Trophoblast cell (in vitro differentiated cells and primary cell): Measurements from ENCODE around the gene KIF5C.

Source experiments
- DNase-seq, 2 donors: peaks; one replicate each; pipeline ENCODE4 v3.0.0-alpha.2; 2016
- H2AFZ ChIP-seq: 2 replicates; pipeline ENCODE4 v1.6.1; 2013; ENCODE audit warnings: low read length, moderate library complexity, mild to moderate bottlenecking; ENCODE audit not compliant: insufficient read depth, poor library complexity
- H2AK5ac ChIP-seq: 2 replicates; pipeline ENCODE4 v1.6.1; 2013; ENCODE audit warnings: mild to moderate bottlenecking, low read length
- H2BK120ac ChIP-seq: 2 replicates; pipeline ENCODE4 v1.6.1; 2013; ENCODE audit warnings: low read length, mild to moderate bottlenecking, moderate library complexity; ENCODE audit not compliant: insufficient read depth, poor library complexity
- H2BK12ac ChIP-seq: 2 replicates; pipeline ENCODE4 v1.6.1; 2013; ENCODE audit warnings: mild to moderate bottlenecking, low read length, moderate library complexity
- H2BK5ac ChIP-seq: 2 replicates; pipeline ENCODE4 v1.6.1; 2013; ENCODE audit warnings: low read length, low read depth, moderate library complexity, mild to moderate bottlenecking; ENCODE audit not compliant: poor library complexity
- H3K14ac ChIP-seq: 2 replicates; pipeline ENCODE4 v1.6.1; 2013; ENCODE audit warnings: mild to moderate bottlenecking, low read length
- H3K18ac ChIP-seq: 2 replicates; pipeline ENCODE4 v1.6.1; 2013; ENCODE audit warnings: mild to moderate bottlenecking, low read length
- H3K23ac ChIP-seq: 2 replicates; pipeline ENCODE4 v1.6.1; 2013; ENCODE audit warnings: low read length
- H3K27ac ChIP-seq: 2 replicates; pipeline ENCODE4 v1.5.1; 2013; ENCODE audit warnings: low read depth, mild to moderate bottlenecking, inconsistent platforms, low read length, moderate library complexity
- H3K27me3 ChIP-seq: 2 replicates; pipeline ENCODE4 v1.6.1; 2013; ENCODE audit warnings: inconsistent platforms, mild to moderate bottlenecking, low read length, moderate library complexity; ENCODE audit not compliant: insufficient read depth
- H3K36me3 ChIP-seq, 2 experiments: 1 replicate in 1 of 2; 2 replicates in 1 of 2; pipeline ENCODE4 v1.6.1; 2013; ENCODE audit warnings: low read length in 2 of 2, mild to moderate bottlenecking in 2 of 2, moderate library complexity in 1 of 2; ENCODE audit not compliant: insufficient read depth in 2 of 2, control insufficient read depth in 1 of 2
- H3K4ac ChIP-seq: 2 replicates; pipeline ENCODE4 v1.6.1; 2013; ENCODE audit warnings: low read depth, mild to moderate bottlenecking, low read length, moderate library complexity
- H3K4me1 ChIP-seq, 2 experiments: 1 replicate in 1 of 2; 2 replicates in 1 of 2; pipeline ENCODE4 v1.6.1; 2013; ENCODE audit warnings: low read length in 2 of 2, mild to moderate bottlenecking in 2 of 2, moderate library complexity in 1 of 2; ENCODE audit not compliant: insufficient read depth in 2 of 2, control insufficient read depth in 1 of 2
- H3K4me2 ChIP-seq: 2 replicates; pipeline ENCODE4 v1.6.1; 2013; ENCODE audit warnings: inconsistent platforms, mild to moderate bottlenecking, low read length, moderate library complexity
- H3K4me3 ChIP-seq: 2 replicates; pipeline ENCODE4 v1.5.1; 2013; ENCODE audit warnings: mild to moderate bottlenecking, low read depth, low read length, inconsistent platforms
- H3K79me1 ChIP-seq: one replicate; pipeline ENCODE4 v1.6.1; 2013; ENCODE audit warnings: low read length
- H3K79me2 ChIP-seq: 2 replicates; pipeline ENCODE4 v1.6.1; 2013; ENCODE audit warnings: low read length, mild to moderate bottlenecking; ENCODE audit not compliant: control insufficient read depth, insufficient read depth, poor library complexity
- H3K9ac ChIP-seq: 2 replicates; pipeline ENCODE4 v1.6.1; 2013; ENCODE audit warnings: mild to moderate bottlenecking, low read length
- H3K9me3 ChIP-seq: 2 replicates; pipeline ENCODE4 v1.6.1; 2013; ENCODE audit warnings: low read depth, mild to moderate bottlenecking, control low read depth, inconsistent platforms, low read length; ENCODE audit not compliant: insufficient read depth
- H4K12ac ChIP-seq: 2 replicates; pipeline ENCODE4 v1.6.1; 2013; ENCODE audit warnings: low read depth, mild to moderate bottlenecking, low read length, moderate library complexity
- H4K8ac ChIP-seq: 2 replicates; pipeline ENCODE4 v1.6.1; 2013; ENCODE audit warnings: low read depth, mild to moderate bottlenecking, low read length, moderate library complexity
- H4K91ac ChIP-seq: one replicate; pipeline ENCODE4 v1.6.1; 2013; ENCODE audit warnings: low read depth, mild to moderate bottlenecking, low read length, moderate library complexity
- WGBS: extraction: QIAGEN DNeasy Blood & Tissue Kit; methylation state at CpG from one replicate; pipeline ENCODE4 v1.1.7; 2013; ENCODE audit warnings: missing lambda C conversion rate; ENCODE audit not compliant: insufficient read length, insufficient coverage; ENCODE audit errors: extremely low coverage; 5-methylcytosine and 5-hydroxymethylcytosine counted together

Gene KIF5C

DNA sequence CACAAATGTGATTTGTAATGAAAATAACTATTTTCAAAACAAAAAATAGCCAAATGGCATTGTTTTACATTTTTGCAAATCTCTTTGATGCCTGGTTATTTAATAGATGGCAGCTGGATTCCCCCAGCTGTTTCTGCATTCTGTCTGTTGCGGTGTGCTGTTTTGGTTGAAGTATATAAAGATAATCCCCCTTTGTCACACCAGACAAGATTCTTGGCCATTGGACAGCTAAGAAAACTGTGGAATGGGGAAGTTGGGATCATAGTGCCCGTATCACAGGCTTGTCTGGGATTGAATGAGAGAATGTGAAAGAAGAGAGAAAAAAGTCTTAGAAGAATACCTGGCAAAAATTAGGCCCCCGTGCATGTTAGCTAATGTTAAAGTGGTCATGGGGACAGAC lies 144.0 kb downstream of the KIF5C start:
- Histone ChIP-seq H3K79me1 (peaks cover 8% of the 10 kb centered on the region), H3K4me1 (peaks cover 6 to 11% of the 10 kb centered on the region in 2 experiments), H3K4me2 (no peak overlapping the region), H4K91ac (no peak overlapping the region), H3K4me3 (no peak overlapping the region), H3K23ac (no peak overlapping the region), H3K36me3 (no peaks in the 10 kb centered on the region), H2AFZ (no peak overlapping the region), H4K12ac (no peak overlapping the region), H3K79me2 (no peaks in the 10 kb centered on the region), H3K18ac (no peak overlapping the region), H2BK12ac (no peak overlapping the region), H4K8ac (no peak overlapping the region), H3K27me3 (no peaks in the 10 kb centered on the region), H3K9me3 (no peaks in the 10 kb centered on the region), H3K4ac (no peak overlapping the region), H3K14ac (no peak overlapping the region), H2BK5ac (no peak overlapping the region), H2BK120ac (no peak overlapping the region), H2AK5ac (no peak overlapping the region), H3K9ac (no peak overlapping the region), H3K27ac (no peak overlapping the region)
- DNase-seq = peak in 1 of 2 donors; percentile 26
- no CpG with 5 or more reads among the region's 3 CpGs for WGBS

DNA sequence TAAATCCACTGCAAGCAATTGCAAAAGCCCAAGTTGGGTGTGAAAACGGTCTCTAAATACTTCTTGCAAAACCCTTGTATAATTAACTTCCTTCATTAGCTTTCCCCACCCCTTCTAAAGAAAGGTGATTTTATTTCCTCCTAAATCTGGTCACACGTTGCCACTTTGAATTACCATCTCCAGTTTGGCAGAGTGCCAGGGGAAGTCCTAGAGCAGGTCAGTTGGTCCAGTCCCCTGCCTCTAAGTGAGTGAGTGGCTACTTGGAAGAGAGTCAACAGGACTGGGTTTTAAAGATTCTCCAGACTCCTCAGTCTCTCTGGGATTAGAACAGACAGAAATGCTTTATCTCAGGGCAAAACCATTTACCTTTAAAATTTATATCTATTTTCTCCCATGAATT lies 144.7 kb downstream of the KIF5C start:
- Histone ChIP-seq H3K9me3 (no peaks in the 10 kb centered on the region), H3K27ac (no peak overlapping the region), H2BK120ac (no peak overlapping the region), H3K79me2 (no peaks in the 10 kb centered on the region), H2AK5ac (no peak overlapping the region), H4K12ac (no peak overlapping the region), H3K23ac (no peak overlapping the region), H4K91ac (no peak overlapping the region), H3K9ac (no peak overlapping the region), H3K4ac (no peak overlapping the region), H3K79me1 (peaks cover 8% of the 10 kb centered on the region), H2BK5ac (no peak overlapping the region), H2BK12ac (no peak overlapping the region), H3K27me3 (no peaks in the 10 kb centered on the region), H3K4me1 (peaks cover 6 to 11% of the 10 kb centered on the region in 2 experiments), H3K36me3 (no peaks in the 10 kb centered on the region), H3K4me3 (no peak overlapping the region), H3K14ac (no peak overlapping the region), H3K18ac (no peak overlapping the region), H3K4me2 (no peak overlapping the region), H4K8ac (no peak overlapping the region), H2AFZ (no peak overlapping the region)
- no CpG with 5 or more reads among the region's 2 CpGs for WGBS
- no peak for DNase-seq

DNA sequence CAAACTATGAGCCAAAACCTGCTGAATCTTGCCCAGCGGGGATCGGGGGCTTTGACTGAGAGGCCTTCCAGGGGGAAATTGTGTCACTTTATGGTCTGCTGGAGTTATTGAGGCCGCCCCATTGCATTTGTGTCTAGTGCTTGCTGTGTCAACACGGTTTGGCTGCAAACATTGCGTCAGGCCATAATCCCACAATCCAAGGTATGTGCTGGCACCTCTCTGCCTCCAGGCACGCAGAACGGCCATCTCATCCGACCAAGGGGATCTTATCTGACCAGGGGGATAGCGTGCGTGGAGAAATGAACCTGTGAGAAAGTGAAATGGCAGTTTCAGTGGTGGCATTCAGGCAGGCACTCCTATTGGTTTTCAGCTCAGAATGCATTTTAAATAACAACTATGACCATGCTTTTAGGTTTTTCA lies 145.4 kb downstream of the KIF5C start:
- Histone ChIP-seq H3K14ac (no peak overlapping the region), H3K18ac (no peak overlapping the region), H3K9me3 (no peaks in the 10 kb centered on the region), H2AK5ac (no peak overlapping the region), H3K79me1 (peaks cover 8% of the 10 kb centered on the region), H4K12ac (no peak overlapping the region), H4K8ac (peak overlapping the region; percentile 23), H3K4me1 (peaks cover 6 to 11% of the 10 kb centered on the region in 2 experiments), H3K4me3 (no peak overlapping the region), H4K91ac (no peak overlapping the region), H3K27me3 (no peaks in the 10 kb centered on the region), H3K4me2 (no peak overlapping the region), H3K9ac (peak overlapping the region; percentile 15), H2BK120ac (no peak overlapping the region), H3K36me3 (no peaks in the 10 kb centered on the region), H2BK12ac (peak overlapping the region; percentile 2), H3K23ac (no peak overlapping the region), H2BK5ac (no peak overlapping the region), H3K79me2 (no peaks in the 10 kb centered on the region), H3K4ac (no peak overlapping the region), H2AFZ (no peak overlapping the region), H3K27ac (no peak overlapping the region)
- WGBS = no CpG with 5 or more reads among the region's 10 CpGs
- DNase-seq = peak; percentile 81 to 92

DNA sequence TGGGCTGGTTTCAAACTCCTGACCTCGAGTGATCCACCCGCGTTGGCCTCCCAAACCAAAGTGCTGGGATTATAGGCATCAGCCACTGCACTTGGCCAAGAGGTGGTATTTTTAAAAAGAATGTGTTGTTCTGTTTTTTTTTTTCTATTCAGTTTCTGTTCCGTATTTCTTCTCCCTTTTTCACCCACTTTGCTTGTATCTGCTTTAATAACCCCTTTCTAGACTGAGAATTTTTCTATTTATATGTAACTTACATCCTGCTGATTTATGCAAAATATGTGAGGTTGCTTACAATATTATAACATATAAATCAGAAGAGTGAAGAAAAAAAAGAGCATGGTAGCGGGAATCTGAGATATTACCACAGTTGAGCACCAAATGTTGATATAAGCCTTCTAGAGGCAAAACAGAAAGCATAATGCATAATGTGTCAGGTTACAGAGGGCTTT lies 146.3 kb downstream of the KIF5C start:
- Histone ChIP-seq H2AK5ac (no peak overlapping the region), H3K36me3 (no peaks in the 10 kb centered on the region), H2BK120ac (no peak overlapping the region), H4K91ac (no peak overlapping the region), H3K9me3 (no peaks in the 10 kb centered on the region), H3K18ac (no peak overlapping the region), H2AFZ (no peak overlapping the region), H3K23ac (no peak overlapping the region), H3K14ac (no peak overlapping the region), H3K4ac (no peak overlapping the region), H4K8ac (no peak overlapping the region), H3K9ac (no peak overlapping the region), H2BK5ac (no peak overlapping the region), H2BK12ac (no peak overlapping the region), H3K4me1 (peaks cover 3% of the 10 kb centered on the region in 2 experiments), H3K4me3 (no peak overlapping the region), H3K4me2 (no peak overlapping the region), H3K27ac (no peak overlapping the region), H3K27me3 (no peaks in the 10 kb centered on the region), H3K79me1 (peaks cover 5% of the 10 kb centered on the region), H3K79me2 (no peaks in the 10 kb centered on the region), H4K12ac (no peak overlapping the region)
- no peak for DNase-seq
- no CpG with 5 or more reads among the region's 5 CpGs for WGBS
